Measurements from ENCODE around the gene HSP90AB1. TPM values are rescaled to one million over a fixed set of nuclear protein-coding genes. Genes with fewer than 3 reads are reported as not detected.

The HSP90AB1 gene
- total and polyA plus RNA-seq, 9 of the 15 experiments (the other 6 are each of a cell fraction or from before 2014, with no cell fraction given) = 1,780 to 3,358 (median 2,262) TPM

GRCh38 chr6:44223319-44224028 lies 23.4 kb upstream of the HSP90AB1 start, which contains the start of gene SLC29A1 (continued):
- TF ChIP-seq REST (IDR thresholded peaks at IDR 0.05; ENCODE audit: borderline replicate concordance) (no peak), REST (CRISPR knock-in tag; IDR thresholded peaks at IDR 0.05; ENCODE audit: low read depth) (no peak), XRCC4 (IDR thresholded peaks at IDR 0.05; ENCODE audit: extremely low read depth, insufficient read depth, insufficient read length) (no peak), PREB (CRISPR knock-in tag; IDR thresholded peaks at IDR 0.05) (no peak), ELK1 (CRISPR knock-in tag; IDR thresholded peaks at IDR 0.05) (no peak), ZNF3 (CRISPR knock-in tag; IDR thresholded peaks at IDR 0.05) (no peak), JUND (IDR thresholded peaks at IDR 0.05; ENCODE audit: borderline replicate concordance, low read depth, low read length) (no peak), JUND (tag; IDR thresholded peaks at IDR 0.05; ENCODE audit: borderline replicate concordance, low read depth, low read length) (no peak), PTTG1 (tag; IDR thresholded peaks at IDR 0.05; ENCODE audit: low read depth) (no peak), TEAD1 (CRISPR knock-in tag; IDR thresholded peaks at IDR 0.05) (peak in 1 of 2 experiments; percentile 69; a peak in 1 of 4 replicates), STAT6 (CRISPR knock-in tag; IDR thresholded peaks at IDR 0.05) (no peak), CHD1 (IDR thresholded peaks at IDR 0.05; ENCODE audit: low read length) (peak; percentile 39)

Measured in K562 (cell line).